Epidermal melanocyte (primary cell): ENCODE results near the gene SUB1.
"Not testable (repeated sequence)": the region's sequence is repeated elsewhere in the genome, so short reads cannot be mapped to it uniquely, and the experiment has no call there.

ENCODE experiments used
- DNase-seq: peaks from one replicate; pipeline ENCODE4 v3.0.0; 2011; ENCODE audit warnings: low spot score; ENCODE audit not compliant: insufficient read length

Gene SUB1

DNA sequence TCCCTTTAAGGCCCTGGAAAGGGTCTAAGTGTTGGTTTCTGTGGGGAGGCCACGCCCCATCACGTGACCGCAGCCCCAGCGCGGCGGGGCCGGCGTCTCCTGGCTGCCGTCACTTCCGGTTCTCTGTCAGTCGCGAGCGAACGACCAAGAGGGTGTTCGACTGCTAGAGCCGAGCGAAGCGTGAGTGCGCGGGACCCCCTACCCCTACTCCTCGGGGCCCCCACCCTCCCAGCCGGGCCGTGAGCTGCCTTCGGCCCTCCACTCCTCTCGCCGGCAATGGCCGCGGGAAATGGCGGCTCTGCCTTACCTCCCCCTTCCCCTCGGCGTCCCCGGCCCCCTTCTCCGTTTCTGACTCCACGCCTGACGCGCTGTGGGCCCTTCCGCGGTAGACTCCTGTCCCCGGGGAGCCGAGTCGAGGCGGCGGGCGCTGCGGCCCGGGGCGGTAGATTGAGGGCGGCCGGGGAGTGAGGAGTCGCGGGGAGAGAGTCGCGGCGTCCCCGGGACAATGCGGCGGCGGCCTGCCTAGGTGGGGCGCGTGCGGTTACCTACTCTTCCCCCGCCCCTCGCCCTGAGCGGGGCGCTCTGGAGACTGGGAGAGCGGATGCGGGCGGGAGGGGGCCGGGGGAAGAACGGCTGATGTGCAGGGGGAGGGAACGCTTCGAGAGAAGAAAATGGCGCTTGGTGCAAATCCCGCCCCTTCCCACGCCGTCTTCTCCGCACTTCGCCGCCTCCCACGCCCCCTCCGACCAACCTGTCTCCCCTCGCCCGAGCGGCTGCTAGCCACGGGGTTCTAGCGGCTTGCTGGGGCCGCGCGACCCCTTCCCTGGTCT lies at the start of gene SUB1:
Gene SUB1 (plus strand): TSS at position 112 of the 830 bp plus-strand sequence. CDS start 2,956 bp downstream, outside the sequence.
- peak; percentile 83 for DNase-seq

DNA sequence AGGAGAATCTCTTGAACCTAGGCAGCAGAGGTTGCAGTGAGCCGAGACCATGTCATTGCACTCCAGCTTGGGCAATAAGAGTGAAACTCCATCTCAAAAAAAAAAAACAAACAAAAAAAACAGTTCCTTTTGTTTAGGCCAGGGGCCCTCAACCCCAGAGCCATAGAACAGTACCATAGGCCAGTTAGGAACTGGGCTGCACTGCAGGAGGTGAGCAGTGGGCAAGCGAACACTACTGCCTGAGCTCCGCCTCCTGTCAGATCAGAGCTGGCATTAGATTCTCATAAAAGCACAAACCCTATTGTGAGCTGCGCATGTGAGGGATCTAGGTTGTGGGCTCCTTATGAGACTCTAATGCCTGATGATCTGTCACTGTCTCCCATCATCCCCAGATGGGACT lies 49.1 kb upstream of the SUB1 start:
- DNase-seq, result no peak

DNA sequence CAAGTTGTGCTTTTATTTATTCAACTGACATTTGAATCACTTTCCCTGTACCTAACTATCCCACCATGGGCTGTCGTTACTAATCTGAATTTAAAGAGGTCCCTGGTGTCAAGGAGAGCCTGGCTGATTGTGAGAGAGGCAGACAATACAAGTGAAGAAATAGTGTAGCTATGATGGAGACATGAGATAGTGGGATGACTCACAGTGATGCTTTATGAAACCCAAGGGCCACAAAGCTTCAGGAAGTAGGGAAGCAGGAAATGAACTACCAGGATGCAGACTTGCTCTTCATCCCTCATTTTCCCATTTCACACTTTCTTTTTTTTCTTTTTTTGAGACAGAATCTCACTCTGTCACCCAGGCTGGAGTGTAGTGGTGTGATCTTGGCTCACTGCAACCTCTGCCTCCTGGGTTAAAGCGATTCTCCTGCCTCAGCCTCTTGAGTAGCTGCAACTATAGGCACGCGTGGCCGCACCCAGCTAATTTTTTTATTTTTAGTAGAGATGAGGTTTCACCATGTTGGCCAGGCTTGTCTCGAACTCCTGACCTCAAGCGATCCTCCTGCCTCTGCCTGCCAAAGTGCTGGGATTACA lies 47.8 kb upstream of the SUB1 start:
- not testable (repeated sequence) for DNase-seq

DNA sequence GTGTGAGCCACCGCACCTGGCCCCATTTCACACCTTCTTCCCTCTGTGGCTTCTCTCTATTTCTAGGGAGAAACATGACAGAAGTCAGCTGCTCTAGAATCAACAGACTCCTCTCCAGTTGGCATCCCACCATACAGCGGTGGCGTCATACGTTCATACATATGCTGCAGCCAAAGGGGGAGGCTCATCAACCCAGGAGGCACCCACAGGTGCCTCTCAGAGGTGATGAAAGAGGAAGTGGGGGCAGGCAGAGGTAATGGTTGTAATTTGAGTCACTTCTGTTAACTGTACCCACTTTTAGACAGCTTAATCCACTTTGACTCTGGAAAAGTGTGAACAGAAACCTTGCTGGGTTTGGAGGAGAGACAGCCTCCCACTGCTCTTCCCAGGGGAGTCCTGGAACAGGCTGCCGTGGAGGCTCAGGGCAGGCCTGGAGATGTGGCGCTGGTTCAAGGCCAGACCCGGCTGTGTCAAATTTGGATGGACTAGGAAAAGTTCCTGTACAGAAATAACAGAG lies 47.3 kb upstream of the SUB1 start:
- no peak for DNase-seq

DNA sequence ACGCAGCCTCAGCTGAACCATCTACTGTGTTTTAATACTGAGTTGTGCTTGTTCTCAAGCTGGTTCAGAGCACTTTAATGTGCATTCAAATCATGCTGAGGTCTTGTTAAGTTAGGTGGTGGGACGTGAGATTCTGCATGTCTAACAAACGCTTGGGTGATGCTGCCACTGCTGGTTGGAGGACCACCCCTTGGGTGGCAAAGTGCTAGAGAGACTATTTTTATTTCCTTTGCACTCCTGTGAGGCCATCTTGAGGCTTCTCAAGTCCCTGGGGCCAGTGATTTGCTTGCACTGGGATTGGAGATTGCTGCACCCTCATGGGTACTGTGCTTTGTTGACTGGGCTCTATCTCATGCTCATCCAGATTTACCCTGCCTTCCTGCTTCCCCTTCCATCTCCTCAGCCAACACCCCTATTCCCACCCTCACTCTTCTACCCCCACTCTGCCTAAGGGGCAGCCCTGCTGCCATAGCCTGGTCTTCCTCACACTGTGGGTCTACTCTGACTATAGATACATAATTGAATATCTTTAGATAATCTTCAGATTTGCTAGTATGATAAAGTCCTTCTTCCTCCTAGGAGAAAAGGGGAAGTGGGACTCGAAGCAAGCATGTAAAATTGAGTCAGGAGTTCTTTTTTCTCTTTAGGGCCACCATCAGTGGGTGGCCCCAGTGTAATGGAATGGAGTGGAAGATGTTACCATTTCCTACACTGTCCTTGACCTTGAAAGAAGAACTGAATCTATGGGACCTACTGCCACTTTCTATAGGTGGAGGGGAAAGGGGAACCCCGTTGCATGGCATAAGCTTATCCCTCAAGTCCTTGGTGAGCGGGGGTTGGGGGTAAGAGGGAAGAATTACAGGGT lies 45.1 kb upstream of the SUB1 start:
- no peak for DNase-seq

DNA sequence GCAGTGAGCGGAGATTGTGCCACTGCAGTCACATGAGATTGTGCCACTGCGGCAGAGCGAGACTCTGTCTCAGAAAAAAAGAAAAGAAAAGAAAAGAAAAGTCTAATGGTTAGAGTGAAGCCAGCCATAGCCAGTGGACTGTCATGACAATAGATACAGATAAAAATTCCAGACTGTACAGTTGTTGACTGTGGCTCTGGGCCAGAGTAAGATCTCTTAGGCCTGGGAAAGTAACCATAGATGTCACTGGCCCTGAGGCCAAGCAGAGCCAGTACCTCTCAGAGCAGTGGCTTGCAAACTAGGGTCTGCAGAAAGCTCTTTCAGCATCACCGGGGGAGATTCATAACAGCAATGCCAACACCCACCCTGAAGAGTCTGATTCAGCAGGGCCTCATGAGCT lies 44.1 kb upstream of the SUB1 start:
- DNase-seq, result no peak

DNA sequence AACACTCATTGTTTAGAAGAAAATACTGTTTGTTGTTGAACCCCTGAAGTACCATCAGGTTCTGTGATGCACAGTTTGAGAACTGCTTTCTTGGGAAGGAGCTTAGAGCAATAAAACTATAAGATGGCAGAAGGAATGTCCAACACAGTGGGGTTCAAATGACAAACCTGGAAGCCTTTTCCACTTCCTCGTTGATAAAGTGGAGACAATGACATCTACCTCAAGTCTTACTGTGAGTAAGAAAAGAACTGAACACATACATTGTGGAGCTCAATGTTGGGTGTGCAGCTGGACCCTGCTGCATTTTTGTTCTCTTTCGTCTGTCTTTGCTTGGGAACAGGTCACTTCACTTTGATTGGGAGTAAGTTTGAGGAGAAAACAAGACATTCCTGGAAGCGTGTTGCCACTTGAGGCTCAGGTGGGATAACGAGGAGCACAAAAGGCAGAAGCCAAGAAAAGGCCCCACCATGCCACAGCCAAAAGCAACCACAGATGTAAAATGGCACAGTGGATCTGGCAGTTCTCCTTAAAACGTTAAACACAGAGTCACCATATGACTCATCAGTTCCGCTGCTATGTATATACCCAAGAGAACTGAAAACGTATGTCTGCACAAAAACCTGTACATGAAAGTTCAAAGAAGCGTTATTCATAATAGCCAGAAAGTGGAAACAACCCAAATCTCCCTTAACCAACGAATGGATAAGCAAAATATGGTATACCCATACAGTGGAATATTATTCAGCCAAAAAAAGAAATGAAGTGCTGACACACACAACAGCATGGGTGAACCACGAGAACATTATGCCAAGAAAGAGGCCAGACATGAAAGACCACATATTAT lies 42.9 kb upstream of the SUB1 start:
- no peak for DNase-seq

DNA sequence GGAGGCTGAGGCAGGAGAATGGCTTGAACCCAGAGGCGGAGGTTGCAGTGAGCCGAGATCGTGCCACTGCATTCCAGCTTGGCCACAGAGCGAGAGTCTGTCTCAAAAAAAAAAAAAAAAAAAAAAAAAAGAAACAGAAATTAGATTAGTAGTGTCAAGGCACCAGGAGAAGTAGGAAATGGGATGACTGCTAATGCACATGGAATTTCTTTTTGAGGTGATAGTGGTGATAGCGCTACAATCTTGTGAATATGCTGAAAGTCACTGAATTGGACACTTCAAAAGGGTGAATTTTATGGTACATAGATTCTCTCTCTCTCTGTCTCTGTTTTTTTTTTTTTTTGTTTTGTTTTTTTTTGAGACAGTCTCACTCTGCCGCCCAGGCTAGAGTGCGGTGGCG lies 42.1 kb upstream of the SUB1 start:
- no peak for DNase-seq

DNA sequence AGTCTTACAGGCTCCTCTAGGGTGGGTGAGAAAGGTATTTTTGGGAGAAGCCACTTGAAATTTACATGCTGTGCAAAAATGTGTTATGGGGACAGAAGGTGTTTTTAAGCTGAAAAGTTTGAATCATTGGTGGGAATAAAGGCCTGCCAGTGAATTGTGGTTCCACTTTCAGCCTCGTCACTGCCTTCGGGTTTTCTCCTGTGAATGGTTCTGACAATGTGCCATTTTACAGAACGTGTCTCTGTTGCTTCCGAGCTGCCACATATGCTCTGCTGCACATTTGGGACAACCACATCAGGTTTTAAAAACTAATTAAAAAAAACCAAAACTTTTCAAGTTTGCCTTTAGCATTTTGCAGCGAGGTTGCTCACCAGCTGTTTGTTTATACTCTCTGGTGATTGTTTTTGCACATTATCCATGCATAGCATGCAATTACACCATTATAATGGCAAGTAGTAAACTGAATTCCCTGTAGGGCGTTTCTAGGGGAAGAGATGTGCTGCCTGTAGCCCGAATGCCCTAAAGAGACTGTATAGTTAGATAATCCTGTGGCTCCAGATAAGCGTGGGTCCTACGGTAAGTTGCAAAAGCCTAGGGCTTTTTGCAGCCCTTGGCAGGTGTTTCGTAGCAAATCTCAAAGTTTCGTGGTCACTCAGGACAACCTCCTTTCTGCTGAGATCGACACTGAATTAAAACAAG lies 40.1 kb upstream of the SUB1 start:
- DNase-seq, result no peak

DNA sequence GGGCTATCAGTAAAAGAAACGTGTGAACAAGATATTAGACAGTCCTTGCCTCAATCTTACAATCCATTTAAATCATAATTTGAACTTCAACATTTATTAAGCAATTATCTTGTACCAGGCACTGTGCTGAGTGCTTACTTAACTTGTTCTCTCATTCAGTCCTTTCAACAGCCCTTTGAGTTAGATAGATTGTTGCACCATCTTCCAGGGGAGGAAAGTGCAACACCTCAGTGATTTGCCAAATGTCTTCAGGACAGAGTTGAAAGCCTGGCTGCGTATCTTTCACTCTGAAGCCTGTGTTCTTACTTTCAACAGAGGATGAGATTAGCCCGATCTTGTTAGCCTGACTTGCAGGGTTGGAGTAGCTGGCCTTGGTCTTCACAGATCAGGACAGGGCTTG lies 34.2 kb upstream of the SUB1 start:
- DNase-seq, result no peak

DNA sequence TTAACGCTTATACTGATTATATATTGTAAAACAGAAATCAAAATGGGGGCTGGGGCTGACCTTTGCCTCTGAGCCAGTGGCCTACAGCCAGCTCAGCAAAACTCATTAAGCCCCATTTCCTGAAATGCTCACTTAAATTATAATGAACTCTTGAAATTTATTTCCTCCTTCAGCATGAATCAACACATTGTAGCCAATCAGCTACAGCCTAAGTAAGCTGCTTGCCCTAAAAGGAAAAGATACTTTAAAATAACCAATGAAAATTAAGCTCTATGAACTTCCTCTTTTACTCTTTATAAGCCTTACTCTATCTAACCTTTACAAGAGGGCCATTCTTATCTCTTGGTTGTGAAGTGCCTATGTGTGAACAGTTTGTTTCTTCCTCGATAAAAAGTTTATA lies 33.5 kb upstream of the SUB1 start:
- DNase-seq, result no peak

DNA sequence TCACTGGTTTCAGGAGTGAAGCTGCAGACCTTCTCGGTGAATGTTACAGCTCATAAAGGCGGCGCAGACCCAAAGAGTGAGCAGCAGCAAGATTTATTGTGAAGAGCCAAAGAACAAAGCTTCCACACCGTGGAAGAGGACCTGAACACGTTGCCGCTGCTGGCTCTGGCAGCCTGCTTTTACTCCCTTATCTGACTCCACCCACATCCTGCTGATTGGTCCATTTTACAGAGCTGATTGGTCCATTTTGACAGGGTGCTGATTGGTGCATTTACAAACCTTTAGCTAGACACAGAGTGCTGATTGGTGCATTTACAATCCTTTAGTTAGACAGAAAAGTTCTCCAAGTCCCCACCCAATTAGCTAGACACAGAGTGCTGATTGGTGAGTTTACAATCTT lies 32.9 kb upstream of the SUB1 start:
- not testable (repeated sequence) for DNase-seq

DNA sequence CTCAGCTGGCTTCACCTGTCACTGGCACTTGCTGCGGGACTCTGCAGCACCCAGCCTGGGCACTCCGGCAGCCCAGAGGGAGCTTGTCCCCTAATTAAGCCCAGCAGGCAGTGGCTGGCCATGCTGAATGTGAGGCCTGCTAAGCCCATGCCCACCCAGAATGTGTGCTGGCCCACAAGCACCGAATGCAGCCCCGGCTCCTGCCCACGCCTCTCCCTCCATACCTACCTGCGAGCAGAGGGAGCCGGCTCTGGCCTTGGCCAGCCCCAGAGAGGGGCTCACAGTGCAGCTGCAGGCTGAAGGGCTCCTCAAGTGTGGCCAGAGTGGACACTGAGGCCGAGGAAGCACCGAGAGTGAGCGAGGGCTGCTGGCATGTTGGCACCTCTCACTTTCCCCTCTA lies 32.4 kb upstream of the SUB1 start:
- DNase-seq, result no peak

DNA sequence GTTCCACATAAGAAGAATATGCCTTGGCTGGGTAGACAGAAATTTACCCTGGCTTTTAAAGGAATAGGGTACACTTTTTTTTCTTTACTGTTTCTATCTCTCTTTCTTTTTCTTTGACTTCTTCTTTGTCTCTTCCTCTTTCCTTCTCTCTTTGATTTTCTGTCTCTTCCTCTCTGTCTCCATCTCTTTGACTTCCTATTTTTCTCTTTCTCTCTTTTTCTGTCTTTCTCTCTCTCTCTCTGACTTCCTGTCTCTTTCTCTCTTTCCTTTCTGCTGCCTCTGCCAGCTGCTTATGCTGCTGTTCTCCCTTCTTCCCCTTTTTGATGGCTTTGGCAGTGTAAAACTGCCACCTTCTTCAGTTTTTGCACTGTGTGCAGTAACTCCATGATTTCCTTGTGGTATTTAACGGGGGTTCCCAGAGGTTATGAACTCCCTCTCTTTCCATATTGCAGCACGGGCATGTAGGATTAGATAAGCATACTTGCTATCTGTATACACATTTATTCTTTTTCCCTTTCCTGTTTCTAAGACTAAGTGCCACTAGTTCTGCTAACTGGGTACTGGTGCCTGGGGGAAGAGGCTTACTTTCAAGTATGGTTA lies 31.1 kb upstream of the SUB1 start:
- not testable (repeated sequence) for DNase-seq

DNA sequence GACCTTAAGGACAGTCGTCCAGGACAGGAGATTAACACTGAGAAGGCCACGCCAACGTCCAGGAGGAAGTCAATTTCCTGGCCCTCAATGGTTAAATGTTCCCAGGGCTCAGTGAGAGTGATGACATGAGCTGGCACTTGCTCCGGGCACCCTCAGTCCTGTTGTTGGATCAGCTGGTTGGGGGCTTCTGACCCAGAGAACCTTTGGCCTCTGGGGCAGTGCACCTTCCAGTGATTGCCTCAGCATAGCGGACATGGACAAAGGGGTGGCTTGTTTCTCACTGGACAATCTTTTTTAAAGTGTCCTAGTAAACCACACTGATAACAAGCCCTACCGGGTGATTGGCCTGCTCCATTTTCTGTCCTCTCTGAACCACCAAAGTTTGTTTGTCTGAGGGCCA lies 28.8 kb upstream of the SUB1 start:
- not testable (repeated sequence) for DNase-seq

DNA sequence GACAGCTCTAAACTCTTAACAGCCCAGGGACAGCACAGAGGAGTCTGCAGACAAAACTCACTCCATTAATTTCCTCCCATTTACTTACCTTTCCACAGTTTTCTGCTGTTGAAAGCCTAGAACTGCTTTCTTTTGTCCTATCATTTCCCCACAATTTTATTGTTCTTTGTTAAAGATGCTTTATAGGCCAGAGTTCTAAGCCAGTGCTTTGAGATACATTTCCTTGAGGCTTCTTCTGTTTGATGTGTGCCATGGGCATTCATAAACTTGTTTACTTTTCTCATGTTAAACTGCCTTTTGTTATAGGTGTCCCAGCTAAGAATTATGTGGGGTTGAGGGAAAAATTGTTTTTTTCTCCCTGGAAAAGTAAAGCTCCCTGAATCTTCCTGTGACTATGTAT lies 25.9 kb upstream of the SUB1 start:
- no peak for DNase-seq

DNA sequence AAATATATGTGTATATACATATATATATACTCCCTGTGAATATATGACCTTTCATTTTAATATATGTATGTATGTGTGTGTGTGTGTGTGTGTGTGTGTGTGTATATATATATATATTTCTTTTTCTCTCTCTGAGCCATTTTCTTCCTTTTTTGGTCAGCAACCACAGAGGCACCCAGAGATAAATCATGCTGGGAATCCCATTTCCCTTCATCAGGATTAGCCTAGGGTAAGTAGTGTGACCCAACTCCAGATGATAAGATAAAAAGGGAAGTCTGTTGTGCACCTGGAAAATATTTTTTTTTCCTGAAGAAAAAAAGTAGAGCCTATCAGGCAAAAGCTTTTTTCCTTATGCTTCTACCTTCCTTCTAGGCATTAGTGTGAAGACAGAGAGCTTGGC lies 25.4 kb upstream of the SUB1 start:
- no peak for DNase-seq

DNA sequence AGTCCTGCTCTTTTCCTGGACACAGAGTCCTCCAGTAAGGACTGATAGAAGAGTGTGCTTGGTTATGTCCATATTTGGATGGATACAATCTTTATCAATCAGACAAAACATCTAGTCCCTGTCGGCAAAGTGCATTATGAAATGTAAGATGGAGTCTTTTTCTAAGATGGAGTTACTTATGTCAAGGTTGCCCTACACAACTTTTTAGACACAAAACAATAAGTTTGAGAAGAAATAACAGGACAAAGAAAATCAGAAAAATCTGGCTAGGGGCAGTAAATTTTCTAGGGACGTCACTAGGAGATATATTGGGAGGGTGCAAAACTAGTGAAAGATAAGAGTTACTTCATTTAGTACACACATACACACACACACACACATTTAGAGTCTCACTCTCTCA lies 23.3 kb upstream of the SUB1 start:
- DNase-seq, result no peak

DNA sequence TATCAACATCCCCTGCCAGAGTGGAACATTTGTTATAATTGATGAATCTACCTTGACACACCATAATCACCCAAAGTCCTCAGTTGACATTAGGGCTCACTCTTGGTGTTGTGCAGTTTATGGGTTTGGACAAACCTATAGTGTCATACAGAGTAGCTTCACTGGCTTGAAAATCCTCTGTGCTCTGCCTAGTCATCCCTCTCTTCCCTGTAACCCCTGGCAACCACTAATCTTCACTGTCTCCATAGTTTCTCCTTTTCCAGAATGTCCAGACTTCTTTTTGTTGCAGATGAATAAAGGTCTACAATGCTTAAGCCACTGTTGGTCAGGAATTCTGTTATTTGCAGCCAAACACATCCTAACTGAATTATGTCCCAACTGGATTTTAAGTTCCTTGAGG lies 22.5 kb upstream of the SUB1 start:
- DNase-seq, result no peak

DNA sequence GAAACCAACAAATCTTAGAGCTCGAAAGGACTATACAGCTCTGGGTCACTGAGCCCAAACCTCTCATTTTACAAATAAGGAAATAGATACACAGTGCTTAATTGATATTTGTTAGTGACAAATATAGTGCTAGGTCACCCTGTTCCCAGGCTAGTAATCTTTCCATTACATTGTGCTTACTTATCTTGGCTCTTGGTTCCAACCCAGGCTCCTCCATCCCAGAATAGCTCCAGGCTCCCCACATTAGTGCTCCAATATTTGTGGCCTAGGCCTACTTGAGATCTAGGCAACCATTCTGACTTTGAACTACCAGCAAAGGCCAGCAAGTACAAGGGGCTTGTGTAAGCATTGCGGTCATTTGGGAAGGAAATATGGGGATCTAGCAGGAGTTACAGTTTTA lies 21.7 kb upstream of the SUB1 start:
- no peak for DNase-seq
